Adrenal gland (tissue), 12 donors: ENCODE measurements around the gene IGHMBP2. TPM values are rescaled to one million over a fixed set of nuclear protein-coding genes. Genes with fewer than 3 reads are reported as not detected.

ENCODE experiments used
- DNase-seq, 7 donors: peaks; one replicate each; pipeline ENCODE4 v3.0.0-alpha.2; 2019 to 2020
- H3K27ac ChIP-seq, 5 donors: fragments of 200-600 bp; sonication (generic) in 4 of 5; 1 replicate in 3 of 5; 2 replicates in 2 of 5; pipeline versions ENCODE4 v1.5.1 to v1.8.0; 2016 to 2020; ENCODE audit warnings: mild to moderate bottlenecking in 1 of 5
- H3K27me3 ChIP-seq: fragments of 200-600 bp; 2 replicates; pipeline ENCODE4 v1.8.0; 2021
- H3K36me3 ChIP-seq, 2 donors: fragments of 200-600 bp; replicated peaks in 1 of 2; 1 replicate in 1 of 2; 2 replicates in 1 of 2; pipeline versions ENCODE4 v1.5.1 to v1.8.0; 2018 to 2022
- H3K4me1 ChIP-seq, 2 donors: fragments of 200-600 bp; replicated peaks in 1 of 2; 1 replicate in 1 of 2; 2 replicates in 1 of 2; pipeline versions ENCODE4 v1.5.1 to v1.8.0; 2018 to 2021
- H3K4me3 ChIP-seq, 4 donors: fragments of 200-600 bp; sonication (generic) in 3 of 4; one replicate each; pipeline ENCODE4 v1.5.1; 2016 to 2018
- H3K9me3 ChIP-seq, 3 donors: fragments of 200-600 bp; sonication (generic) in 1 of 3; replicated peaks in 1 of 3; 1 replicate in 2 of 3; 2 replicates in 1 of 3; pipeline versions ENCODE4 v1.5.1 to v1.8.0; 2016 to 2021
- CTCF ChIP-seq, 6 experiments: fragments of 450-650 bp in 4 of 6; fragments of 200-600 bp in 2 of 6; sonication (generic) in 1 of 6; IDR thresholded peaks; 1 replicate in 5 of 6; 2 replicates in 1 of 6; pipeline versions ENCODE4 v1.5.1 to v1.8.0; 2016 to 2021; ENCODE audit warnings: antibody characterized with exemption in 6 of 6, mild to moderate bottlenecking in 2 of 6, moderate library complexity in 1 of 6
- POLR2A ChIP-seq, 2 donors: fragments of 450-650 bp; IDR thresholded peaks; one replicate each; pipeline ENCODE4 v1.6.1; 2017; ENCODE audit warnings: antibody characterized with exemption in 2 of 2, mild to moderate bottlenecking in 2 of 2, moderate library complexity in 1 of 2
- WGBS, 4 donors: extraction: QIAGEN DNeasy Blood & Tissue Kit in 2 of 4; methylation state at CpG; one replicate each; pipeline versions ENCODE4 v1.1.5 to v1.1.7; 2013 to 2017; 5-methylcytosine and 5-hydroxymethylcytosine counted together
- intact Hi-C, 2 donors: fragments of 100-400 bp; cut with DNase I; formaldehyde crosslinking; loops; one replicate each; pipeline versions ENCODE4 v1.14.1 to v1.15.0; 2022 to 2023
- polyA plus RNA-seq, 3 donors: library from polyadenylated mRNA; stranded (reverse); fragments of 200-250 nt in 2 of 3; fragments of 350-450 nt in 1 of 3; fragmentation: Illumina TruSeq in 1 of 3; extraction: RNeasy Lipid Tissue Mini Kit (QIAGEN cat#74804) in 1 of 3; gene quantifications; one replicate each; pipeline ENCODE4 v1.2.3, GENCODE V29; 2013 to 2014
- total RNA-seq, 9 donors: library from RNA; depleted of rRNA in 4 of 9; stranded (reverse); fragments of >200 nt in 4 of 9; fragments of 120-200 nt in 1 of 9; fragmentation: NEBNext Ultra II Directional in 1 of 9; extraction: Animal tissue kit (Norgen Biotek cat#: 25700) in 1 of 9; gene quantifications; one replicate each; pipeline versions ENCODE4 v1.1.0 to v1.2.4, GENCODE V29; 2013 to 2023
- donor health status: healthy with polysubstance abuse.
- donor health status: Bipolar disorder and iron deficiency.
- donor health status: DM: yes; HTN: yes; CAD: no.
- donor health status: DM: no; HTN: no; CAD: no.
- donor health status: DM: no; HTN: no; CAD: no.
- donor health status: DM: yes; HTN: yes; CAD: no.

The IGHMBP2 gene
- total and polyA plus RNA-seq, 12 donors = 7.9 to 40.6 (median 16.3) TPM

GRCh38 chr11:68976095-68976494, 72.4 kb downstream of the IGHMBP2 start:
- 52 to 67% (median 65%) methylated on average over 4 of the region's 4 CpGs for WGBS, 4 donors
- no peaks in the 10 kb centered on the region for H3K27me3 ChIP-seq
- H3K36me3 ChIP-seq = no peaks in the 10 kb centered on the region
- intact Hi-C loops = no loop called here
- DNase-seq = no peak
- H3K9me3 ChIP-seq = no peaks in the 10 kb centered on the region
- no peak overlapping the region for H3K27ac ChIP-seq
- H3K4me1 ChIP-seq = no peaks in the 10 kb centered on the region
- no peak overlapping the region for H3K4me3 ChIP-seq
- TF ChIP-seq CTCF (IDR thresholded peaks at IDR 0.05) (no peak), POLR2A (IDR thresholded peaks at IDR 0.05) (no peak)

- no peaks in the 10 kb centered on the region for H3K27me3 ChIP-seq
- WGBS, 4 donors = 74 to 88% (median 79%) methylated on average over 4 of the region's 4 CpGs
- intact Hi-C loops = no loop called here
- H3K27ac ChIP-seq = no peak overlapping the region
- H3K36me3 ChIP-seq = no peaks in the 10 kb centered on the region
- no peak for DNase-seq
- H3K9me3 ChIP-seq = no peaks in the 10 kb centered on the region
- TF ChIP-seq POLR2A (IDR thresholded peaks at IDR 0.05) (no peak), CTCF (IDR thresholded peaks at IDR 0.05) (no peak)
- H3K4me1 ChIP-seq = no peaks in the 10 kb centered on the region
- H3K4me3 ChIP-seq = no peak overlapping the region
Measured at GRCh38 chr11:68976563-68976962, 72.9 kb downstream of the IGHMBP2 start.

- Histone ChIP-seq H3K9me3 (no peaks in the 10 kb centered on the region), H3K36me3 (no peaks in the 10 kb centered on the region), H3K27ac (no peak overlapping the region), H3K4me3 (no peak overlapping the region), H3K4me1 (no peaks in the 10 kb centered on the region), H3K27me3 (no peaks in the 10 kb centered on the region)
- DNase-seq = peak in 1 of 7 donors; percentile 38
- 77 to 85% (median 82%) methylated on average over 14 of the region's 14 CpGs for WGBS, 4 donors
- TF ChIP-seq CTCF (IDR thresholded peaks at IDR 0.05) = no peak
- no peak for TF ChIP-seq POLR2A (IDR thresholded peaks at IDR 0.05)
- intact Hi-C loops = no loop called here
Measured at GRCh38 chr11:68977781-68978625, 74.3 kb downstream of the IGHMBP2 start.

GRCh38 chr11:68978626-68978930, 74.9 kb downstream of the IGHMBP2 start:
- intact Hi-C loops = no loop called here
- Histone ChIP-seq H3K4me1 (no peaks in the 10 kb centered on the region), H3K27me3 (no peaks in the 10 kb centered on the region), H3K4me3 (no peak overlapping the region), H3K9me3 (no peaks in the 10 kb centered on the region), H3K27ac (no peak overlapping the region), H3K36me3 (no peaks in the 10 kb centered on the region)
- WGBS, 4 donors = 58 to 70% (median 68%) methylated on average over 2 to 5 of the region's 5 CpGs
- TF ChIP-seq CTCF (IDR thresholded peaks at IDR 0.05) = no peak
- TF ChIP-seq POLR2A (IDR thresholded peaks at IDR 0.05) = no peak
- no peak for DNase-seq
